ENCODE measurements around the gene C17orf75.

Gene C17orf75

DNA sequence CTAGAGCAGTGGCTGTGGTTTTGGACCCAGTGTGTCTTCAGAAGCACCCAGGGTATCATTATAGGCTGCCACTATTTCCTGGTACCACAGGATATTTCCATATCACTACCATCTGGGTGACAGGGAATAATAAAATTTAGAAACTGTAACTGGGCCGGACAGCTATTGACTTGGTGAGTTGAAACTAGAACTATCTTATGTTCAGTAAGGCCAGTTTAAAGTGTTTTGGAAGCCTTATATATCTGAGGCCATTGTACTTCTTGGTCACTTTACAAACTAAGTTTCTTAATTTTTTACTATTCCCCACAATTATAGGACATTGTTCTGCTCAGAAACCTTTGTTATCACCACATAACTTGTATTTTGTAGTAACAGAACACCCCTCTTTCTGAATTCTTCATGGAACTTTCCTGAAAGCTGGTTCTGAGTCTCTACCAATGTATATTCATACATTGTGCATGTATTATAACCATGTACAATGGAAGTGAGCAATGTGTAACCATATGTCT lies 42.0 kb upstream of the C17orf75 start:
- Histone ChIP-seq H3K27me3 (ENCODE audit: low read length) (no peaks in the 10 kb centered on the region), H3K36me3 (ENCODE audit: low read length) (peaks cover 25% of the 10 kb centered on the region), H3K9me2 (replicated peaks; ENCODE audit: insufficient read depth, low read length) (no peaks in the 10 kb centered on the region), H3F3A (ENCODE audit: insufficient read depth) (peaks cover 33% of the 10 kb centered on the region; the same call in 1 of the 2 replicates), H3K4me2 (ENCODE audit: low read depth, low read length, poor library complexity, severe bottlenecking) (no peak overlapping the region), H3K4me3 (ENCODE audit: insufficient read depth, low read length, poor library complexity, severe bottlenecking) (no peak overlapping the region), H4K20me1 (ENCODE audit: low read depth, low read length) (no peaks in the 10 kb centered on the region), H2AFZ (ENCODE audit: low read depth, low read length, severe bottlenecking) (no peak overlapping the region), H3K27ac (ENCODE audit: low read depth, low read length) (no peak overlapping the region), H3K79me2 (ENCODE audit: insufficient read depth, low read length) (no peaks in the 10 kb centered on the region), H3K9ac (ENCODE audit: low read length) (no peak overlapping the region), H3K9me3 (ENCODE audit: insufficient read depth, low read length) (no peaks in the 10 kb centered on the region)
- TF ChIP-seq, protein P1, sequence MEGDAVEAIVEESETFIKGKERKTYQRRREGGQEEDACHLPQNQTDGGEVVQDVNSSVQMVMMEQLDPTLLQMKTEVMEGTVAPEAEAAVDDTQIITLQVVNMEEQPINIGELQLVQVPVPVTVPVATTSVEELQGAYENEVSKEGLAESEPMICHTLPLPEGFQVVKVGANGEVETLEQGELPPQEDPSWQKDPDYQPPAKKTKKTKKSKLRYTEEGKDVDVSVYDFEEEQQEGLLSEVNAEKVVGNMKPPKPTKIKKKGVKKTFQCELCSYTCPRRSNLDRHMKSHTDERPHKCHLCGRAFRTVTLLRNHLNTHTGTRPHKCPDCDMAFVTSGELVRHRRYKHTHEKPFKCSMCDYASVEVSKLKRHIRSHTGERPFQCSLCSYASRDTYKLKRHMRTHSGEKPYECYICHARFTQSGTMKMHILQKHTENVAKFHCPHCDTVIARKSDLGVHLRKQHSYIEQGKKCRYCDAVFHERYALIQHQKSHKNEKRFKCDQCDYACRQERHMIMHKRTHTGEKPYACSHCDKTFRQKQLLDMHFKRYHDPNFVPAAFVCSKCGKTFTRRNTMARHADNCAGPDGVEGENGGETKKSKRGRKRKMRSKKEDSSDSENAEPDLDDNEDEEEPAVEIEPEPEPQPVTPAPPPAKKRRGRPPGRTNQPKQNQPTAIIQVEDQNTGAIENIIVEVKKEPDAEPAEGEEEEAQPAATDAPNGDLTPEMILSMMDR (IDR thresholded peaks at IDR 0.05; ENCODE audit: insufficient read depth, low read length, poor library complexity, severe bottlenecking) = no peak
- no peak for TF ChIP-seq EZH2phosphoT487 (conservative IDR thresholded peaks at IDR 0.05; ENCODE audit: low read length)

- H3K4me2 ChIP-seq (ENCODE audit: low read depth, low read length, poor library complexity, severe bottlenecking) = no peak overlapping the region
- peaks cover 37% of the 10 kb centered on the region; the same call in 1 of the 2 replicates for H3F3A ChIP-seq (ENCODE audit: insufficient read depth)
- H4K20me1 ChIP-seq (ENCODE audit: low read depth, low read length) = no peaks in the 10 kb centered on the region
- no peak for TF ChIP-seq EZH2phosphoT487 (conservative IDR thresholded peaks at IDR 0.05; ENCODE audit: low read length)
- TF ChIP-seq, protein P1 (IDR thresholded peaks at IDR 0.05; ENCODE audit: insufficient read depth, low read length, poor library complexity, severe bottlenecking) = no peak
- no peak overlapping the region for H3K9ac ChIP-seq (ENCODE audit: low read length)
- H3K27ac ChIP-seq (ENCODE audit: low read depth, low read length) = no peak overlapping the region
- no peaks in the 10 kb centered on the region for H3K9me2 ChIP-seq (replicated peaks; ENCODE audit: insufficient read depth, low read length)
- no peak overlapping the region for H2AFZ ChIP-seq (ENCODE audit: low read depth, low read length, severe bottlenecking)
- no peaks in the 10 kb centered on the region for H3K79me2 ChIP-seq (ENCODE audit: insufficient read depth, low read length)
- H3K36me3 ChIP-seq (ENCODE audit: low read length) = peaks cover 38% of the 10 kb centered on the region
- no peak overlapping the region for H3K4me3 ChIP-seq (ENCODE audit: insufficient read depth, low read length, poor library complexity, severe bottlenecking)
- H3K9me3 ChIP-seq (ENCODE audit: insufficient read depth, low read length) = no peaks in the 10 kb centered on the region
- H3K27me3 ChIP-seq (ENCODE audit: low read length) = no peaks in the 10 kb centered on the region
Measured at GRCh38 chr17:32382526-32383223, 40.7 kb upstream of the C17orf75 start.

GRCh38 chr17:32370426-32370825 lies 28.5 kb upstream of the C17orf75 start:
- H2AFZ ChIP-seq (ENCODE audit: low read depth, low read length, severe bottlenecking) = no peak overlapping the region
- no peak overlapping the region for H3K27ac ChIP-seq (ENCODE audit: low read depth, low read length)
- H3K27me3 ChIP-seq (ENCODE audit: low read length) = no peaks in the 10 kb centered on the region
- H3K79me2 ChIP-seq (ENCODE audit: insufficient read depth, low read length) = peaks cover 53% of the 10 kb centered on the region
- no peak overlapping the region for H3K4me3 ChIP-seq (ENCODE audit: insufficient read depth, low read length, poor library complexity, severe bottlenecking)
- peaks cover 35% of the 10 kb centered on the region for H3F3A ChIP-seq (ENCODE audit: insufficient read depth)
- H4K20me1 ChIP-seq (ENCODE audit: low read depth, low read length) = peaks cover 41% of the 10 kb centered on the region
- H3K4me2 ChIP-seq (ENCODE audit: low read depth, low read length, poor library complexity, severe bottlenecking) = no peak overlapping the region
- H3K9me2 ChIP-seq (replicated peaks; ENCODE audit: insufficient read depth, low read length) = no peaks in the 10 kb centered on the region
- H3K36me3 ChIP-seq (ENCODE audit: low read length) = peaks cover 73% of the 10 kb centered on the region
- TF ChIP-seq, protein P1 (IDR thresholded peaks at IDR 0.05; ENCODE audit: insufficient read depth, low read length, poor library complexity, severe bottlenecking) = no peak
- TF ChIP-seq EZH2phosphoT487 (conservative IDR thresholded peaks at IDR 0.05; ENCODE audit: low read length) = no peak
- H3K9me3 ChIP-seq (ENCODE audit: insufficient read depth, low read length) = no peaks in the 10 kb centered on the region
- no peak overlapping the region for H3K9ac ChIP-seq (ENCODE audit: low read length)

All from SU-DHL-6 (cell line).